B cell (primary cell): ENCODE data around the gene TNF.

Experiments used
- CTCF ChIP-seq: fragments of 200-600 bp; IDR thresholded peaks from one replicate; pipeline ENCODE4 v1.8.0; 2022; ENCODE audit warnings: antibody characterized with exemption, mild to moderate bottlenecking
- EZH2 ChIP-seq: IDR thresholded peaks from 2 replicates; pipeline ENCODE4 v1.6.1; 2012; ENCODE audit warnings: borderline replicate concordance, low read depth, mild to moderate bottlenecking, moderate library complexity, low read length; ENCODE audit not compliant: insufficient read depth, poor library complexity, severe bottlenecking

GRCh38 chr6:31622684-31623091 is 47.3 kb downstream of the TNF start:
- TF ChIP-seq CTCF, result no peak
- no peak for TF ChIP-seq EZH2
